Ishikawa (cell line): Measurements from ENCODE around the gene KATNB1.

ENCODE experiments used
- CEBPB ChIP-seq: IDR thresholded peaks from 2 replicates; pipeline ENCODE4 v1.6.1; 2012
- CREB1 ChIP-seq: IDR thresholded peaks from 2 replicates; pipeline ENCODE4 v1.6.1; 2012; ENCODE audit warnings: low read depth
- EGR1 ChIP-seq: IDR thresholded peaks from 2 replicates; pipeline ENCODE4 v1.6.1; 2012
- EP300 ChIP-seq: IDR thresholded peaks from 2 replicates; pipeline ENCODE4 v1.6.1; 2012; ENCODE audit warnings: borderline replicate concordance
- FOXM1 ChIP-seq: IDR thresholded peaks from 2 replicates; pipeline ENCODE4 v1.6.1; 2012; ENCODE audit warnings: low read depth, borderline replicate concordance
- NFIC ChIP-seq: IDR thresholded peaks from 2 replicates; pipeline ENCODE4 v1.6.1; 2012
- RAD21 ChIP-seq: IDR thresholded peaks from 2 replicates; pipeline ENCODE4 v1.6.1; 2012; ENCODE audit warnings: low read depth
- REST ChIP-seq: IDR thresholded peaks from 2 replicates; pipeline ENCODE4 v1.6.1; 2012; ENCODE audit warnings: low read depth, mild to moderate bottlenecking
- TAF1 ChIP-seq: IDR thresholded peaks from 2 replicates; pipeline ENCODE4 v1.6.1; 2012; ENCODE audit warnings: low read depth, mild to moderate bottlenecking
- TCF12 ChIP-seq: IDR thresholded peaks from 2 replicates; pipeline ENCODE4 v1.6.1; 2012; ENCODE audit warnings: low read depth
- TEAD4 ChIP-seq: IDR thresholded peaks from 2 replicates; pipeline ENCODE4 v1.6.1; 2012
- YY1 ChIP-seq: IDR thresholded peaks from 2 replicates; pipeline ENCODE4 v1.6.1; 2012; ENCODE audit warnings: low read depth
- ZBTB7A ChIP-seq: IDR thresholded peaks from 2 replicates; pipeline ENCODE4 v1.6.1; 2012; ENCODE audit warnings: low read depth
- TF ChIP-seq, protein P1 (sequence below): IDR thresholded peaks from 2 replicates; pipeline ENCODE4 v1.6.1; 2012
- TF ChIP-seq, protein P2 (sequence below): IDR thresholded peaks from 2 replicates; pipeline ENCODE4 v1.6.1; 2012

KATNB1 gene

GRCh38 chr16:57797216-57797525 lies 61.6 kb downstream of the KATNB1 start:
- no peak; the same call in 1 of the 2 replicates for TF ChIP-seq ZBTB7A
- TF ChIP-seq, protein P1, sequence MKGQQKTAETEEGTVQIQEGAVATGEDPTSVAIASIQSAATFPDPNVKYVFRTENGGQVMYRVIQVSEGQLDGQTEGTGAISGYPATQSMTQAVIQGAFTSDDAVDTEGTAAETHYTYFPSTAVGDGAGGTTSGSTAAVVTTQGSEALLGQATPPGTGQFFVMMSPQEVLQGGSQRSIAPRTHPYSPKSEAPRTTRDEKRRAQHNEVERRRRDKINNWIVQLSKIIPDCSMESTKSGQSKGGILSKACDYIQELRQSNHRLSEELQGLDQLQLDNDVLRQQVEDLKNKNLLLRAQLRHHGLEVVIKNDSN, result no peak
- no peak for TF ChIP-seq TAF1
- TF ChIP-seq EP300, result no peak
- no peak for TF ChIP-seq CREB1
- no peak for TF ChIP-seq TCF12
- TF ChIP-seq TEAD4, result no peak
- TF ChIP-seq YY1, result no peak
- TF ChIP-seq, protein P2, sequence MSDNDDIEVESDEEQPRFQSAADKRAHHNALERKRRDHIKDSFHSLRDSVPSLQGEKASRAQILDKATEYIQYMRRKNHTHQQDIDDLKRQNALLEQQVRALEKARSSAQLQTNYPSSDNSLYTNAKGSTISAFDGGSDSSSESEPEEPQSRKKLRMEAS, result no peak
- TF ChIP-seq NFIC, result no peak
- TF ChIP-seq CEBPB, result no peak
- TF ChIP-seq REST, result no peak
- TF ChIP-seq RAD21, result no peak

DNA sequence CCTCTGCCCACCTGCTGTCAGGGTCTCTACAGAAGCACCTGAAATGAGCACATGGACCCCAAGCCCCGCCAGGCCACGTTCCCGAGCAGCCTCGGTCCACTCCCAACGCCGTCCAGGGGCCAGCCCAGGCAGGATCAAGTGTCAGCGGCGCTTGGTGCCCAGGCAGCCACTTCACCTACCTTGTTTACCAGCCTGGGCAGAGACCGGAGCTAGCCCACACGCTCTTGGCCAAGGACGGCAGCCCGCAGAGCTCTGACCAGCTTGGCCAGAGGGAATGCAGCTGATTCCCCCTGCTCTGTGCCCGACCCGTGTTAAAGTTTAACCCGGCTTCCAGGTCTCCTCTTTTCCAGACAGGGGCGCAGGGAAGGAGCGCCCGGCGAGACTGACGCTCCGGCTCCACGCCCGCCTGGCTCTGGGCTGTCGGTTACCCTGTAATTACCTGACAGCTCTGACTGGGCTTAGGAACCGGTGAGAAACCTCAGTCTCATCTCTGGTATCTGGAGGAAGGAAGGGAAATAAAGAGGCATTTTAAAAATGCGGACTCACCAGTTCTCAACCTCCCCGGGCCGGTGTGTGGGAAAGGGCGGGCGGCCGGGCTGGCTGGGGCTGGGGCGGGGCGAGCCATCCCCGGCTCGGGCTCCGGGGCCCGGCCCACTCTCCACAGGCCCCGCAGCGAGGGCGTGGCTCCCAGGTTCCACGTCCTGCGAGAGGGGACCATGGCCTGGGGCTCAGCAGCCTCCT lies 62.1 kb downstream of the KATNB1 start:
- TF ChIP-seq FOXM1 (0 out of 2 replicates have a peak, but pooled peaks have one; percentile 46), TAF1 (no peak), RAD21 (peak; percentile 4; the same call in 1 of the 2 replicates), CEBPB (0 out of 2 replicates have a peak, but pooled peaks have one; percentile 18), TEAD4 (peak; percentile 95), TCF12 (peak; percentile 67), NFIC (0 out of 2 replicates have a peak, but pooled peaks have one; percentile 37), REST (no peak), CREB1 (no peak), ZBTB7A (peak; percentile 36; the same call in 1 of the 2 replicates), YY1 (peak; percentile 26; the same call in 1 of the 2 replicates), EP300 (peak; percentile 63; the same call in 1 of the 2 replicates), EGR1 (no peak)
- TF ChIP-seq, protein P2, result no peak
- TF ChIP-seq, protein P1, result no peak

DNA sequence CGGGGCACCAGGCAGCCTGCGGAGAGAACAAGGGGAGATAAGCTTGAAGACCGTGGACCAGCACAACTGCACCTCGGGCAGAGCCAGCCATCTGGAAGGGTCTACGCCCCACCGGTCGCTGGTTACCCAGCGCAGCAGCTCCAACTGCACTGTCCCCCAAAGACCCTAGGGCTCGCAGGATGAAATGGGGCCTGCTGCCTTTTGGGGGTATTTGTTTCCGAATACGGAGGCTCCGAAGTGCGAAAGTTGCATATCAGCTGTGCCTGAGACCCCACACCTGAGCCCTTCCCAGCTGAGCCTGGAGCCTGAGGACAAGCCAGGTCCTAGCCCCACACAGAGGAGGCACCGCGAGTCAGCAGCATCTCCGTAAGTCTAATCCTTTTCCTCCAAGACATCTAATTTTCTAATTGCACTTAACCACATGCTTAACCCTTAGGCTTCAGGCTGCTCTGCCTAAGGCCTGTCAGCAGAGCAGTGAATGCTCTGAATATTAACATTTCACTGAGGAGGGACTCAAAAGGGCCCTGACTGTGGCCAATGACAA lies 62.8 kb downstream of the KATNB1 start:
- no peak for TF ChIP-seq TAF1
- TF ChIP-seq RAD21, result no peak
- no peak for TF ChIP-seq NFIC
- TF ChIP-seq CREB1, result no peak
- TF ChIP-seq ZBTB7A, result peak; percentile 55; the same call in 1 of the 2 replicates
- no peak for TF ChIP-seq TEAD4
- TF ChIP-seq TCF12, result no peak

GRCh38 chr16:57798953-57799599 lies 63.5 kb downstream of the KATNB1 start:
- TF ChIP-seq FOXM1 (no peak), NFIC (no peak), TAF1 (no peak), TCF12 (no peak), EP300 (no peak), EGR1 (no peak), REST (no peak), ZBTB7A (no peak), CREB1 (no peak), TEAD4 (no peak), RAD21 (no peak), CEBPB (no peak)
- TF ChIP-seq, protein P1, result no peak
- TF ChIP-seq, protein P2, result no peak
